NCI-H2171 (cell line): ENCODE results near the gene BMP8B.
"Not testable (repeated sequence)": the region's sequence is repeated elsewhere in the genome, so short reads cannot be mapped to it uniquely, and the experiment has no call there.

Source experiments
- DNase-seq: peaks from one replicate; lab custom pipeline; 2025; lab: John Stamatoyannopoulos, UW

The BMP8B gene

GRCh38 chr1:39777896-39778295, 10.8 kb downstream of the BMP8B start:
- not testable (repeated sequence) for DNase-seq

GRCh38 chr1:39777306-39777705, 11.4 kb downstream of the BMP8B start:
- DNase-seq, result no peak

- DNase-seq, result no peak
Measured at GRCh38 chr1:39776886-39777285, 11.8 kb downstream of the BMP8B start.

GRCh38 chr1:39776400-39776713, 12.3 kb downstream of the BMP8B start:
- DNase-seq, result no peak

- DNase-seq, result not testable (repeated sequence)
Measured at GRCh38 chr1:39775676-39776399, 12.8 kb downstream of the BMP8B start.

- not testable (repeated sequence) for DNase-seq
Measured at GRCh38 chr1:39775141-39775540, 13.5 kb downstream of the BMP8B start.

GRCh38 chr1:39773369-39773979, 15.2 kb downstream of the BMP8B start:
- not testable (repeated sequence) for DNase-seq

- DNase-seq, result not testable (repeated sequence)
Measured at GRCh38 chr1:39771022-39771532, 17.6 kb downstream of the BMP8B start, which contains the start of gene OXCT2. Gene OXCT2 (minus strand): TSS chr1:39771348. CDS start chr1:39771255, 93 bp downstream.

- not testable (repeated sequence) for DNase-seq
Measured at GRCh38 chr1:39770100-39771021, 18.3 kb downstream of the BMP8B start.

- DNase-seq, result not testable (repeated sequence)
Measured at GRCh38 chr1:39769502-39769901, 19.2 kb downstream of the BMP8B start.

- DNase-seq, result not testable (repeated sequence)
Measured at GRCh38 chr1:39766466-39766865, 22.2 kb downstream of the BMP8B start.

- not testable (repeated sequence) for DNase-seq
Measured at GRCh38 chr1:39764512-39764911, 24.2 kb downstream of the BMP8B start.

- DNase-seq, result not testable (repeated sequence)
Measured at GRCh38 chr1:39763619-39764374, 24.9 kb downstream of the BMP8B start.

GRCh38 chr1:39762550-39763540, 25.8 kb downstream of the BMP8B start:
- DNase-seq, result no peak

GRCh38 chr1:39761557-39762260, 27.0 kb downstream of the BMP8B start:
- DNase-seq, result no peak

GRCh38 chr1:39761016-39761415, 27.6 kb downstream of the BMP8B start:
- DNase-seq, result no peak

- DNase-seq, result no peak
Measured at GRCh38 chr1:39760074-39761008, 28.3 kb downstream of the BMP8B start.

GRCh38 chr1:39759436-39759726, 29.3 kb downstream of the BMP8B start:
- DNase-seq, result no peak
